ENCODE measurements around the gene APMAP.

Gene APMAP

DNA sequence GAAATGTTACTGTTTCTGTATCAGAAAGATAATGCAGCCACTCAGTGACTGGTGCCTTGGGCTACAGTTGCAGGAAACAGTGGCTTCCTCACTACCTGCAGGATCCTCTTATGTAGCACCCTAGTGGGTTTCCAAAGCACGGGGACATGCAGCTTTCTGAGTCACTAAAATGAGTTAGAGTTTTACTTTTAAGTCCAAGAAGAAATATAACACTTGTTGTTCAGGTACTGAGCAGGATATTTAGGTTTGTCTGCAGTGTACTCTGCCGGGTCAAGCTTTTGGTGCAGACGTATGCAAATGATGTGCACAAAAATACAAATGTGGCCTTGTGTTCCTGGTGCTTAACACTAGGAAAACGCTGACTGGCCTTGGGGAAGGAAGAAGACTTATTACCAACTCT lies 43.4 kb upstream of the APMAP start:
- H3K27me3 ChIP-seq (ENCODE audit: insufficient read depth, low read depth) = no peaks in the 10 kb centered on the region
- no peaks in the 10 kb centered on the region for H3K4me1 ChIP-seq (ENCODE audit: low read depth, poor library complexity, severe bottlenecking)
- TF ChIP-seq, protein P1, sequence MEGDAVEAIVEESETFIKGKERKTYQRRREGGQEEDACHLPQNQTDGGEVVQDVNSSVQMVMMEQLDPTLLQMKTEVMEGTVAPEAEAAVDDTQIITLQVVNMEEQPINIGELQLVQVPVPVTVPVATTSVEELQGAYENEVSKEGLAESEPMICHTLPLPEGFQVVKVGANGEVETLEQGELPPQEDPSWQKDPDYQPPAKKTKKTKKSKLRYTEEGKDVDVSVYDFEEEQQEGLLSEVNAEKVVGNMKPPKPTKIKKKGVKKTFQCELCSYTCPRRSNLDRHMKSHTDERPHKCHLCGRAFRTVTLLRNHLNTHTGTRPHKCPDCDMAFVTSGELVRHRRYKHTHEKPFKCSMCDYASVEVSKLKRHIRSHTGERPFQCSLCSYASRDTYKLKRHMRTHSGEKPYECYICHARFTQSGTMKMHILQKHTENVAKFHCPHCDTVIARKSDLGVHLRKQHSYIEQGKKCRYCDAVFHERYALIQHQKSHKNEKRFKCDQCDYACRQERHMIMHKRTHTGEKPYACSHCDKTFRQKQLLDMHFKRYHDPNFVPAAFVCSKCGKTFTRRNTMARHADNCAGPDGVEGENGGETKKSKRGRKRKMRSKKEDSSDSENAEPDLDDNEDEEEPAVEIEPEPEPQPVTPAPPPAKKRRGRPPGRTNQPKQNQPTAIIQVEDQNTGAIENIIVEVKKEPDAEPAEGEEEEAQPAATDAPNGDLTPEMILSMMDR (conservative IDR thresholded peaks at IDR 0.05; ENCODE audit: low read depth, low read length) = no peak
- no peaks in the 10 kb centered on the region for H3K79me2 ChIP-seq (ENCODE audit: insufficient read depth, low read depth)
- H3K9ac ChIP-seq = no peak overlapping the region
- H2AFZ ChIP-seq (ENCODE audit: low read depth) = no peak overlapping the region
- H3K4me3 ChIP-seq (IDR thresholded peaks at IDR 0.05; ENCODE audit: insufficient read depth, low read depth, low read length) = no peak overlapping the region
- no peaks in the 10 kb centered on the region for H4K20me1 ChIP-seq (ENCODE audit: insufficient read depth)
- H3K27ac ChIP-seq = no peak overlapping the region
- no peaks in the 10 kb centered on the region for H3K36me3 ChIP-seq (ENCODE audit: insufficient read depth)
- H3K4me2 ChIP-seq = no peak overlapping the region

DNA sequence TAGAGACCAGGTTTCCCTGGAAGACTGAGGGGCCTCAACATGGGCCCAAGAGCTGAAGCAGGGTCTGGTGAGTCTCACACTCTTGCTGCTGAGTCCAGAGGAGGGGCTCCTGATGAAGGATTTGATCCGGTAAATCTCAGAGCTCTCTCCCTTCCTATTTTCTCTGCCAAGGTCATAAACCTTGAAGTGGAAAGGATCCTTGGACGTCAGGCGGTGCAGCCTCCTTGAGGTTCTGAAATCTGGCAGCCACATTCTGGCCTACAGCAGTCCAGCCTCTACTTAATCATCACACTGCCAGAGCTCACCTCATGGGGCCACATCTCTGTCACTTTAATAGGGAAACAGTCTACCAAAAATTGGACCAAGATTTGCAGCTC lies 41.4 kb upstream of the APMAP start:
- TF ChIP-seq, protein P1 (conservative IDR thresholded peaks at IDR 0.05; ENCODE audit: low read depth, low read length) = no peak
- no peaks in the 10 kb centered on the region for H4K20me1 ChIP-seq (ENCODE audit: insufficient read depth)
- no peaks in the 10 kb centered on the region for H3K27me3 ChIP-seq (ENCODE audit: insufficient read depth, low read depth)
- H3K36me3 ChIP-seq (ENCODE audit: insufficient read depth) = no peaks in the 10 kb centered on the region
- no peaks in the 10 kb centered on the region for H3K79me2 ChIP-seq (ENCODE audit: insufficient read depth, low read depth)
- H3K4me1 ChIP-seq (ENCODE audit: low read depth, poor library complexity, severe bottlenecking) = no peaks in the 10 kb centered on the region
- H3K9ac ChIP-seq = no peak overlapping the region
- H2AFZ ChIP-seq (ENCODE audit: low read depth) = no peak overlapping the region
- H3K4me2 ChIP-seq = no peak overlapping the region
- no peak overlapping the region for H3K4me3 ChIP-seq (IDR thresholded peaks at IDR 0.05; ENCODE audit: insufficient read depth, low read depth, low read length)
- H3K27ac ChIP-seq = no peak overlapping the region

DNA sequence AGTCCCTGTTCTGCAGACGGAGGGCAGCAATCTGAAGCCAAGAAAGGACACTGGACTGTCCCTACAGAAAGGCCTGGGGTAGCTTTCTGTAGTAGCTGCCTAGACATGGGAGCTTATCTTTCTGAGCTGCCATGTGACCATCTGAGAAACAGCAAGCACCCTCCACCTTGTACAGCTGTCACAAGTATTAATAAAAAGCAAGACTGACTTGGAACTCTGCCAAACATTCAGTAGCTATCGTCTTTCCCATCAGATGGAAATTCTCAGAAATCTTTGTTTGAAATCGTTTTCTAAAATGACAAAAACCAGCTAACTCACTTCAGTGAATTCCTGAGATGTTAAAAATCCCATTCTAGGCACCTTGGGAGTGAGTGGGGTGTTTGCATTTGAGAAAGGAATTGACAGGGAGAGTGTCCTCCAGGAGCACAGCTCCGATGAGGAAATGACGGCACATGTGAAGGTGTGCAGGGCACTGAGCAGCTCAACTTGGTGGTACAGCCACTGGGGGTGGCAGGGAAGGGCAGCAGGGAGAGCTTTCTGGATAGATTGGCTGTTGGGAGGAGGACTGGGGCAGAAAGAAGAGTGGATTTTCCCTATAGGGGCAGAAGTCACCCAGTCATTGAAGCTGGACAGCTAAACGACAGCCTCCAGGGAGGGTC lies 40.8 kb upstream of the APMAP start:
- H3K4me3 ChIP-seq (IDR thresholded peaks at IDR 0.05; ENCODE audit: insufficient read depth, low read depth, low read length) = no peak overlapping the region
- H4K20me1 ChIP-seq (ENCODE audit: insufficient read depth) = no peaks in the 10 kb centered on the region
- no peaks in the 10 kb centered on the region for H3K36me3 ChIP-seq (ENCODE audit: insufficient read depth)
- no peak overlapping the region for H3K9ac ChIP-seq
- H3K4me2 ChIP-seq = no peak overlapping the region
- H2AFZ ChIP-seq (ENCODE audit: low read depth) = no peak overlapping the region
- TF ChIP-seq, protein P1 (conservative IDR thresholded peaks at IDR 0.05; ENCODE audit: low read depth, low read length) = no peak
- H3K27me3 ChIP-seq (ENCODE audit: insufficient read depth, low read depth) = no peaks in the 10 kb centered on the region
- H3K4me1 ChIP-seq (ENCODE audit: low read depth, poor library complexity, severe bottlenecking) = no peaks in the 10 kb centered on the region
- no peak overlapping the region for H3K27ac ChIP-seq
- no peaks in the 10 kb centered on the region for H3K79me2 ChIP-seq (ENCODE audit: insufficient read depth, low read depth)

- Histone ChIP-seq H3K4me2 (no peak overlapping the region), H3K4me3 (IDR thresholded peaks at IDR 0.05; ENCODE audit: insufficient read depth, low read depth, low read length) (no peak overlapping the region), H3K27ac (no peak overlapping the region), H4K20me1 (ENCODE audit: insufficient read depth) (no peaks in the 10 kb centered on the region), H3K79me2 (ENCODE audit: insufficient read depth, low read depth) (no peaks in the 10 kb centered on the region), H3K27me3 (ENCODE audit: insufficient read depth, low read depth) (no peaks in the 10 kb centered on the region), H3K9ac (no peak overlapping the region), H2AFZ (ENCODE audit: low read depth) (no peak overlapping the region), H3K36me3 (ENCODE audit: insufficient read depth) (no peaks in the 10 kb centered on the region), H3K4me1 (ENCODE audit: low read depth, poor library complexity, severe bottlenecking) (no peaks in the 10 kb centered on the region)
- TF ChIP-seq, protein P1 (conservative IDR thresholded peaks at IDR 0.05; ENCODE audit: low read depth, low read length) = no peak
Observed at GRCh38 chr20:25032478-25033264, 40.1 kb upstream of the APMAP start.

Measured in KMS-11 (cell line).